ENCODE measurements around the gene SLC6A7.

GRCh38 chr5:150196514-150196913, 6.7 kb downstream of the SLC6A7 start:
- TF ChIP-seq POLR2A (IDR thresholded peaks at IDR 0.05), result no peak
- no peak for TF ChIP-seq CTCF (IDR thresholded peaks at IDR 0.05)
- TF ChIP-seq EP300 (IDR thresholded peaks at IDR 0.05), result no peak

Measured in tibial nerve (tissue), 4 donors.